ENCODE results near the gene CEACAM21. TPM values are rescaled to one million over a fixed set of nuclear protein-coding genes. Genes with fewer than 3 reads are reported as not detected.

Gene CEACAM21
- total RNA-seq, 1 experiment from 2014 or later, result 0.25 TPM

DNA sequence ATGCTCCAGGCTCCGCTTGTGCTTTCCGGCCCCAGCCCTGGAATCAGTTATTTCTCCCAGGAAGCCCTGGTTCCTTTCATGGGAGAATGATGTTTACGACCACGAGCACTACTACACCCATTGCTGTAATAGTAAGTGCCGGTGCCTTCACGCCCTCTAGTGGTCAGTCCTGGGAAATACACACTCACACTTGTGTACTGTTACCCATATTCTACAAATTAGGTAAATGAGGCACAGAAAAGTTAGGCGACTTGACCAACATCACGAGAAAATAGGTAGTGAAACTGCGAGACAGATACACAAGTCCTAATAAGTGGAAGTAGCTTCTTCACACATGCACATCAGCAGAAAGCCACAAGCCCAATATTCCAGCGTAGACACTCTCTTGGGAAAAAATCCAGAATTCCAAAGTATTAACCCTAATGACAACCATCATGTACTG is 21.7 kb downstream of the CEACAM21 start:
- Histone ChIP-seq H3K79me2 (ENCODE audit: insufficient read depth, low read length) (no peaks in the 10 kb centered on the region), H3K27ac (ENCODE audit: low read depth, low read length) (no peak overlapping the region), H4K20me1 (ENCODE audit: insufficient read depth) (no peaks in the 10 kb centered on the region), H3K4me1 (ENCODE audit: control insufficient read depth in 1 of 2, insufficient read depth in 2 of 2, low read length in 2 of 2) (no peaks in the 10 kb centered on the region), H3K27me3 (ENCODE audit: insufficient read depth, low read length) (peaks cover 34% of the 10 kb centered on the region), H3K4me2 (ENCODE audit: low read length) (peak overlapping the region; percentile 29), H2AFZ (ENCODE audit: low read depth, low read length, poor library complexity, severe bottlenecking) (no peak overlapping the region), H3K36me3 (ENCODE audit: control insufficient read depth in 1 of 2, insufficient read depth in 2 of 2, low read length in 2 of 2) (no peaks in the 10 kb centered on the region), H3K9me3 (ENCODE audit: control insufficient read depth in 1 of 2, insufficient read depth in 1 of 2, low read depth in 1 of 2, low read length in 2 of 2) (no peaks in the 10 kb centered on the region), H3K9me2 (ENCODE audit: insufficient read depth) (no peaks in the 10 kb centered on the region), H3K9ac (ENCODE audit: low read length) (no peak overlapping the region), H3K4me3 (replicated peaks in 1 of 2; ENCODE audit: low read depth in 1 of 2, low read length in 2 of 2) (no peak overlapping the region)
- ATAC-seq (peak; percentile 96), DNase-seq (ENCODE audit: low read depth, low spot score) (peak; percentile 76)
- TF ChIP-seq ZNF274 (IDR thresholded peaks at IDR 0.05; ENCODE audit: low read depth, low read length) (no peak), RAD21 (IDR thresholded peaks at IDR 0.05; ENCODE audit: low read depth) (peak; percentile 48), CTCF (IDR thresholded peaks at IDR 0.05 in 2 of 3, conservative IDR thresholded peaks at IDR 0.05 in 1 of 3; ENCODE audit: borderline replicate concordance in 1 of 3, insufficient read depth in 1 of 3, low read depth in 2 of 3, low read length in 2 of 3) (peak; percentile 70 to 97 (median 96)), SRF (IDR thresholded peaks at IDR 0.05; ENCODE audit: low read depth) (peak; percentile 29; the same call in 1 of the 2 replicates), EGR1 (IDR thresholded peaks at IDR 0.05; ENCODE audit: low read depth) (no peak), CEBPB (IDR thresholded peaks at IDR 0.05; ENCODE audit: low read depth) (no peak), MAX (IDR thresholded peaks at IDR 0.05) (peak; percentile 30; the same call in 1 of the 2 replicates), POLR2A (IDR thresholded peaks at IDR 0.05; ENCODE audit: borderline replicate concordance, extremely low read depth, insufficient read depth, insufficient read length) (no peak), POLR2AphosphoS5 (IDR thresholded peaks at IDR 0.05; ENCODE audit: low read depth, low read length) (no peak), ZFX (IDR thresholded peaks at IDR 0.05) (no peak), TCF7L2 (IDR thresholded peaks at IDR 0.05; ENCODE audit: borderline replicate concordance, extremely low read depth, insufficient read depth, insufficient read length) (no peak)
- BruUV-seq (replicated peaks), result no TSS peak
- RAD21 ChIA-PET (ENCODE audit: low non-redundant PET in 1 of 2, low total read pairs in 2 of 2, uncharacterized antibody in 2 of 2, unreplicated experiment in 2 of 2), result no interaction called here
- CTCF ChIA-PET, result interaction anchor here (1.0 to 2.0 kb wide), 6 partner anchors 10 to 158 kb away, joined by 3 to 5 read pairs (median 4); partner anchors contain the start of gene DMAC2
- POLR2A ChIA-PET, result no interaction called here
- intact Hi-C loops (cut with micrococcal nuclease), result no loop called here
